Mesothelial cell of epicardium (in vitro differentiated cells): ENCODE results near the gene VAC14. TPM values are rescaled to one million over a fixed set of nuclear protein-coding genes. Genes with fewer than 3 reads are reported as not detected.
A peak's percentile ranks its signal among the peaks of the same experiment; 100 is the strongest.

Experiments used
- DNase-seq, 2 experiments: peaks; one replicate each; pipeline ENCODE4 v3.0.0; 2021; ENCODE audit warnings: low spot score in 2 of 2; ENCODE audit not compliant: unreplicated experiment in 2 of 2
- H3K27ac Mint-ChIP-seq: 2 replicates; pipeline ENCODE4 v1.8.0; 2021; ENCODE audit warnings: mixed read lengths
- H3K27me3 Mint-ChIP-seq: 2 replicates; pipeline ENCODE4 v1.8.0; 2021; ENCODE audit warnings: low read depth, mixed read lengths
- H3K36me3 Mint-ChIP-seq: 2 replicates; pipeline ENCODE4 v1.8.0; 2021; ENCODE audit warnings: mixed read lengths
- H3K4me1 Mint-ChIP-seq: 2 replicates; pipeline ENCODE4 v1.8.0; 2021; ENCODE audit warnings: mixed read lengths
- H3K4me3 Mint-ChIP-seq: 2 replicates; pipeline ENCODE4 v1.8.0; 2021; ENCODE audit warnings: mild to moderate bottlenecking, moderate library complexity, mixed read lengths
- H3K9me3 Mint-ChIP-seq: 2 replicates; pipeline ENCODE4 v1.8.0; 2021; ENCODE audit warnings: mixed read lengths
- total RNA-seq: library from RNA; stranded (reverse); gene quantifications from 3 replicates; pipeline ENCODE4 v1.2.1, GENCODE V29; 2021
- TF ChIP-seq, protein P1 (sequence below): fragments of 200-600 bp; sonication (generic); IDR thresholded peaks from one replicate; pipeline ENCODE4 v1.5.0; 2021; ENCODE audit warnings: antibody characterized with exemption; ENCODE audit not compliant: unreplicated experiment

The VAC14 gene
- total RNA-seq, 1 donor from 2014 or later, result 39.1 TPM

DNA sequence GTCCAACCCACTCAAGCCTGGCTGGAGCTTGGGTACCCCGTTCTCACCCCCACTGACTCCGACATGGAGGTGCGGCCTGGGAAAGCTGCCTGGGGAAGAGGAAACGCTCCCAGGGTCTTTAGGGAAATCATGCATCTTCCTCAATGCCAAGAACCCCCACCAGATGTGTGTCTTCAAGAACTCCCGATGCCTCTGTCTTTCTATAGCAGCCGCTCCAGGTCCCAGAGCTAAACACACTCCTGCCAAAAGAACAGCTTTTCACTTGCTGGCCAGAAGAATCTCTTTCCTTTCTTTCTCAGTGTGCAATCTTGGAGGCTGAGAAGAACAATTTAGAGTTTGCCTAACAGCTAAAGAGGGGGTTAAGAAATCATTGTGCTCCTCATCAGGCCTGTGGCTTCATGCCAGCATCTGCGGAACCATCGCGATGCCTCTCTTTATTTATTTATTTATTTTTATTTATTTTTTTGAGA is 74.0 kb downstream of the VAC14 start:
- no peaks in the 10 kb centered on the region for H3K9me3 Mint-ChIP-seq
- no peaks in the 10 kb centered on the region for H3K27me3 Mint-ChIP-seq

DNA sequence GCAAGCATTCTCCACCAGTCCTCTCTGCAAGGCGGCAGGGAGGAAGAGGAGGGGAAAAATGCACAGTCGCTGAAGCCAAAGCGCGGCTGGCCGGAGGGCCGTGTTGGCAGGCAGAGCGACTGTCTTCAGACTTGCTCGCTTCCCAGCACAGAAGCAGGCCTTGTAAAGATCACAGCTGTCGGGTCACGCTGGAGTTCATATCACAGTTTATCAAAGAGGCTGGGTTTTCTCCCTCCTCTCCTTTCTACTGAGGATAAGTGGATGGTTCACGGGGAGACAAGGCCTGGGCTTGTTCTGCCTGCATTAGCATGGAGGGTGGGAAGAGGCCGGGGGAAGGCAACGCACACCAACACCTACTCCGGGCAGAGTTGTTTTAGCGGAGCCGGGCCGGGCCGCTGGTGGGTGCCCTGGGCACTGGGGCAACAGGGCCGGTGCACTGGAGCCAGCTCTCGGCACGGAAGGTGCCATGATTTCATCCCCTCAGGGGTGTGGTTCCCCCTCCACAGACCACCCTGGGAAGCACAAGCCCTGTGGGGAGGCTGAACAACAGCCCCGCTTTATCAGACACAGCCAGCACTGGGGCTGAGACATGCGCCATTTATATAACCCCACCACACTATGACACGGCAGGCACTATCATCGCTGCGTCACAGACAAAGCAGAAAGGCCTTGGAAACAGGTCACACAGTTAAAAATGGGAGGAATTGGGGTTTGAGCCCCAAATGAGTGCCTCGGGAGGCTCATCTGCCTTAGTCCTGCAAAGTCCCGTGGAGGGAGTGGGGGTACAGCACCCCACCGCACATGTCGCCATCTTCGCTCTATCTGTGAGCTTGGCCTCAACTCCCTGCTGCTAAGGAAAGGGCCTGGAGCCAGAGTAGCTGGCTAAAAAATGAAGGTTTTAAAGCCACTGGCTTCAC is 74.8 kb downstream of the VAC14 start:
- H3K4me1 Mint-ChIP-seq, result peaks cover 44% of the 10 kb centered on the region
- H3K4me3 Mint-ChIP-seq, result no peak overlapping the region
- no peaks in the 10 kb centered on the region for H3K9me3 Mint-ChIP-seq
- H3K27ac Mint-ChIP-seq, result peak overlapping the region; percentile 97
- TF ChIP-seq, protein P1, sequence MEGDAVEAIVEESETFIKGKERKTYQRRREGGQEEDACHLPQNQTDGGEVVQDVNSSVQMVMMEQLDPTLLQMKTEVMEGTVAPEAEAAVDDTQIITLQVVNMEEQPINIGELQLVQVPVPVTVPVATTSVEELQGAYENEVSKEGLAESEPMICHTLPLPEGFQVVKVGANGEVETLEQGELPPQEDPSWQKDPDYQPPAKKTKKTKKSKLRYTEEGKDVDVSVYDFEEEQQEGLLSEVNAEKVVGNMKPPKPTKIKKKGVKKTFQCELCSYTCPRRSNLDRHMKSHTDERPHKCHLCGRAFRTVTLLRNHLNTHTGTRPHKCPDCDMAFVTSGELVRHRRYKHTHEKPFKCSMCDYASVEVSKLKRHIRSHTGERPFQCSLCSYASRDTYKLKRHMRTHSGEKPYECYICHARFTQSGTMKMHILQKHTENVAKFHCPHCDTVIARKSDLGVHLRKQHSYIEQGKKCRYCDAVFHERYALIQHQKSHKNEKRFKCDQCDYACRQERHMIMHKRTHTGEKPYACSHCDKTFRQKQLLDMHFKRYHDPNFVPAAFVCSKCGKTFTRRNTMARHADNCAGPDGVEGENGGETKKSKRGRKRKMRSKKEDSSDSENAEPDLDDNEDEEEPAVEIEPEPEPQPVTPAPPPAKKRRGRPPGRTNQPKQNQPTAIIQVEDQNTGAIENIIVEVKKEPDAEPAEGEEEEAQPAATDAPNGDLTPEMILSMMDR, result no peak
- no peak for DNase-seq
- H3K36me3 Mint-ChIP-seq, result peaks cover 11% of the 10 kb centered on the region
- no peaks in the 10 kb centered on the region for H3K27me3 Mint-ChIP-seq

More for the DNA sequence above, 74.0 kb downstream of the VAC14 start:
- peaks cover 12% of the 10 kb centered on the region for H3K36me3 Mint-ChIP-seq
- peaks cover 44% of the 10 kb centered on the region for H3K4me1 Mint-ChIP-seq
- no peak for DNase-seq
- H3K27ac Mint-ChIP-seq, result peak overlapping the region; percentile 97
- TF ChIP-seq, protein P1, result no peak
- no peak overlapping the region for H3K4me3 Mint-ChIP-seq

DNA sequence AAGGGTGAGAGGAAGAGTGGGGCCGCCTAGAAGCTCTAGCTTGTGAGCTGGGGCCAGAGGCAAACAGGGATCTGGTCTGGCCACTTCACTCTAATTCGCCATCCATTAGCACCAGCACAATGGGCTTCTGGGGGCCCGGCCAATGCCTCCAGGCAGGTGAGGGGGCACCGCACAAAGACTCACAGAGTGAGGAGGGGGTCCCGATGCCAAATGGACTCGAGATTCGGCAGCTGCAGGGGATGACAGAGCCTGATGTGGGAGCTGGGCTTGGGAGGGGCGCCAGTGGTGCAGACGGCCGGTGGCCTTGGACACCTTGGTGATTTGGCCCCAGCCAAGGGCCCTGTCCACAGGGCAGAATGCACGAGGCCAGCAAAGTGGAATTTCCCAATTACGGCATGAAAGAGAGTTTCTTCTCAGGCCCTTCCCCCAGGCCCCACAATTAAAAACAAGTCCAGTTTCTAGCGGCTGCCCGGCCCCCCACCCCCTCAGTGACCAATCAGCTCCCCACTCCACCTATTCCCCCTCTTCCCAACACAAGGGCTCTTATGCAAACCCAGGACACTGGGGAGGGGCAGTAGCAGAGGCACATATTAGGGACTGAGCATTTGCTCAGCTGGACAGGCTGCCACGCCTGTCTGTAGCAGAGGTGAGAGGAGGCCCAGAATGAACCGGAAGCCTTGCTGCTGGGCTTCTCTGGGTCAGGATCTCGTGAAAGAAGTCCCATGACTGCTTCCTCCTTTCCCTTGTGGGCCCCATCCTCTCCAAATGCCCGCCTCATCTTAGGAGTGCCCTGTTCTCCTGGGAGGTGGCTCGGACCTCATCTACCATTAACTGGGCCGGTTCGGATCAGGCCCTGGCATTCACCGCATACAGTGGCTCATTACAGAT is 75.7 kb downstream of the VAC14 start:
- peaks cover 19% of the 10 kb centered on the region for H3K36me3 Mint-ChIP-seq
- H3K4me3 Mint-ChIP-seq, result peak overlapping the region; percentile 20
- no peaks in the 10 kb centered on the region for H3K9me3 Mint-ChIP-seq
- TF ChIP-seq, protein P1, result no peak
- no peaks in the 10 kb centered on the region for H3K27me3 Mint-ChIP-seq
- DNase-seq, result no peak
- peak overlapping the region; percentile 97 for H3K27ac Mint-ChIP-seq
- H3K4me1 Mint-ChIP-seq, result peaks cover 44% of the 10 kb centered on the region

DNA sequence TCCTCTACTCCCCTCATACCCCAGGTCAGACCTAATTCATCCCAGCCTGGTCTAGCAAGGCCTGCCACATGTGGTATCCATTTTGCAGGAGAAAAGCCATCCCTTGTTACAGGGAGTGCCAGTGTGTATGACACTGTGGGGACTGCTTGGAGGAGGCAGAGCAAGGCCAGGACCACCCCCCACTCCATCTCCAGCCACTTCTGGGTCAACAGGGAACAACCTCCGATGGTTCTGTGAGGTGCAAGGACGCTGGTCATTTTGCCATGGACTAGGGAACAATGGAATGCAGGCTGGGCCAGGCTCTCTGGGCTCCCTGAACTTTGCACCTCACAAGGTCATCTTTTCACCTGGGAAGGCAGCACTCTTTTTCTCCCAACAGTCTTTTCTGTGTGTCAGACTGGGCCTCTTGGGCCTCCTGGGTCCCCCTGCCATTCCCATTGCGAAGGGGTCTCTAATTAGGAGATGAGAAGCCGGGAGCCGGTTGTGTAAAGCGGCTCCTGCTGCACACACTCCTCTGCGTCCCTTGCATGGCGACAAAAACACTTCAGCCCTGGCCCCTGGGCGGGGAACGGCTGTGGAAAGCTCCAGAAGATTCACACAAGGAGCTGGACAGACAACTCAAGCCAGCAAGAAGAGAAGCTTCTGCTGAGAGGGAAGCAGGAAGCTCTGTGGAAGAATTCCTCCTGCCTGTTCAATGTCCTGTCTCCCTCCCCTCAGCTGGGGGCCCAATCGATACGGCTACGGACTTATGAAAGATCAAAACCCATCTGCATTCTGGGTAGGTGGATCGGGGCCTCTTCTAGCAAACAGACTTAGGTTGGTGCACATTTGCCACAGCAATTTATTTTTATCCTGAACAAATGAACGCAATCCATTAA is 76.6 kb downstream of the VAC14 start:
- Mint-ChIP-seq H3K27ac (peak overlapping the region; percentile 97), H3K36me3 (peaks cover 21% of the 10 kb centered on the region)

More for the DNA sequence above, 76.6 kb downstream of the VAC14 start:
- no peaks in the 10 kb centered on the region for H3K27me3 Mint-ChIP-seq
- peak overlapping the region; percentile 20 for H3K4me3 Mint-ChIP-seq
- no peak for DNase-seq
- peaks cover 40% of the 10 kb centered on the region for H3K4me1 Mint-ChIP-seq
- peaks cover 8% of the 10 kb centered on the region for H3K9me3 Mint-ChIP-seq
- TF ChIP-seq, protein P1, result no peak
